ENCODE measurements around the gene RBM28. TPM values are rescaled to one million over a fixed set of nuclear protein-coding genes. Genes with fewer than 3 reads are reported as not detected.

Gene RBM28
- total and polyA plus RNA-seq, 2 of the 8 experiments (the other 6 are each of a cell fraction or from before 2014, with no cell fraction given), result 12.8 to 65.3 TPM

DNA sequence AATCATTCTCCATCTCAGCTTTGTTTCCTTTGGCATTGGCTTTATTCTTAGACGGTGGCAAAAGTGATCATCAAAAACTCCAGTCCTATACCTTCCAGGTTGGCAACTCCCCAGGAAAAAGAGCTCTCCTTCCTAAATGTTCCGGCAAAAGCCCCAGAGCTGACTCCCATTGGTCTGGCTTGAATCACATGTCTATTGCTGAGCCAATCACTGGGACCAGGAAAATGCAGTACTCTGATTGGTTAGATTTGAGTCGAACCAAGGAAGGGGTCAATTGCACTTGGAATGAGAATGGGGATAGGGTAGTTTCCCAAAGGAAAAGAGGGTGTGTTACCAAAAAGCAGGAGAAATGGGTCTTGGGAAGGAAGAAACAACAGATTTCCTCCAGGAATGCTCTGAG is 80.3 kb downstream of the RBM28 start:
- WGBS, 2 experiments (ENCODE audit: extremely low coverage in 1 of 2, insufficient coverage in 1 of 2, insufficient read length in 1 of 2, insufficient replicate concordance in 2 of 2, low coverage in 1 of 2, low lambda C conversion rate in 2 of 2, missing lambda C conversion rate in 1 of 2), result 83% methylated on average over 3 of the region's 3 CpGs; no CpG with 5 or more reads in 1 of the 2 experiments
- H2AK5ac ChIP-seq (ENCODE audit: low read depth, low read length), result no peak overlapping the region

More for the DNA sequence above, 80.3 kb downstream of the RBM28 start:
- Histone ChIP-seq H3K4me3 (ENCODE audit: extremely low read depth in 1 of 4, insufficient read depth in 2 of 4, low read depth in 3 of 4, low read length in 4 of 4) (0 out of 8 replicates have a peak overlapping the region, but pooled peaks of 1 of the 4 experiments have one; percentile 3), H3K9ac (replicated peaks in 1 of 4; ENCODE audit: extremely low read depth in 1 of 4, low read depth in 3 of 4, low read length in 3 of 4) (no peak overlapping the region), H2AFZ (ENCODE audit: low read length) (no peak overlapping the region), H3K14ac (ENCODE audit: insufficient read length) (no peak overlapping the region), H2BK12ac (ENCODE audit: low read depth, low read length) (no peak overlapping the region; the same call in 1 of the 2 replicates), H3K4me2 (ENCODE audit: insufficient read depth in 1 of 2, low read depth in 2 of 2, low read length in 2 of 2) (peak overlapping the region in 1 of 2 experiments; percentile 45; a peak in 2 of 4 replicates), H3K4ac (replicated peaks; ENCODE audit: insufficient read length, low read depth, low read length) (no peak overlapping the region), H3K4me1 (replicated peaks in 1 of 4; ENCODE audit: control insufficient read depth in 3 of 4, insufficient read depth in 4 of 4, low read length in 3 of 4) (peaks cover 14 to 37% (median 23%) of the 10 kb centered on the region in 4 experiments), H4K5ac (ENCODE audit: insufficient read length, low read depth, low read length) (no peak overlapping the region), H2BK15ac (ENCODE audit: low read length) (peak overlapping the region; percentile 63), H3K9me3 (ENCODE audit: insufficient read depth in 2 of 2, low read depth in 1 of 2, low read length in 1 of 2) (no peaks in the 10 kb centered on the region), H3K79me2 (ENCODE audit: control insufficient read depth in 1 of 2, insufficient read depth in 2 of 2, low read length in 2 of 2) (no peaks in the 10 kb centered on the region), H2BK20ac (ENCODE audit: low read length) (0 out of 2 replicates have a peak overlapping the region, but pooled peaks have one; percentile 61), H3K23me2 (ENCODE audit: low read depth, low read length) (no peaks in the 10 kb centered on the region; the same call in 1 of the 2 replicates), H2BK5ac (ENCODE audit: low read depth, low read length) (no peak overlapping the region), H3K36me3 (ENCODE audit: control insufficient read depth in 2 of 4, insufficient read depth in 4 of 4, low read length in 3 of 4) (no peaks in the 10 kb centered on the region), H3K27ac (ENCODE audit: low read depth, low read length) (no peak overlapping the region), H3K18ac (ENCODE audit: extremely low read depth, low read length) (no peak overlapping the region), H3K79me1 (ENCODE audit: low read depth, low read length) (no peaks in the 10 kb centered on the region; the same call in 1 of the 2 replicates), H4K8ac (ENCODE audit: extremely low read depth, insufficient read depth, low read length) (no peak overlapping the region), H3K23ac (ENCODE audit: insufficient read length) (no peak overlapping the region), H3K27me3 (replicated peaks in 1 of 4; ENCODE audit: control insufficient read depth in 3 of 4, extremely low read depth in 1 of 4, insufficient read depth in 3 of 4, low read length in 3 of 4) (peaks cover 0 to 3% (median 0%) of the 10 kb centered on the region in 4 experiments; a peak in 2 of 7 replicates), H3K56ac (replicated peaks; ENCODE audit: insufficient read length, low read depth, low read length) (no peak overlapping the region), H4K20me1 (replicated peaks in 1 of 2; ENCODE audit: control insufficient read depth in 1 of 2, insufficient read depth in 2 of 2, low read length in 2 of 2) (no peaks in the 10 kb centered on the region), H4K91ac (replicated peaks; ENCODE audit: insufficient read length, low read length) (no peak overlapping the region), H2BK120ac (replicated peaks; ENCODE audit: low read depth, low read length) (no peak overlapping the region)
- ChIA-PET CTCF (ENCODE audit: partially characterized antibody) (interaction anchor here (1.0 to 2.0 kb wide), 4 partner anchors 9 to 118 kb away, joined by 3 to 6 read pairs (median 4); no protein-coding TSS in a partner anchor), POLR2A (ENCODE audit: partially characterized antibody) (interaction anchor here (0.6 to 0.9 kb wide), 2 partner anchors 12 to 50 kb away, joined by 3 read pairs; no protein-coding TSS in a partner anchor)
- DNase-seq (ENCODE audit: low read depth in 1 of 2, low spot score in 2 of 2), result no peak
- peak; percentile 65 for FAIRE-seq
- 0 out of 2 replicates have a peak, but pooled peaks have one; percentile 36 for TF ChIP-seq USF2 (IDR thresholded peaks at IDR 0.05; ENCODE audit: low read length)
- TF ChIP-seq PHF8 (conservative IDR thresholded peaks at IDR 0.05; ENCODE audit: low read depth, low read length), result no peak
- TF ChIP-seq TAF1 (IDR thresholded peaks at IDR 0.05; ENCODE audit: low read depth, low read length), result no peak
- TF ChIP-seq RNF2 (IDR thresholded peaks at IDR 0.05; ENCODE audit: borderline replicate concordance, low read depth, low read length, missing control alignments, poor library complexity, severe bottlenecking), result no peak
- no peak for TF ChIP-seq CHD1 (IDR thresholded peaks at IDR 0.05; ENCODE audit: low read depth, low read length)
- TF ChIP-seq TCF12 (IDR thresholded peaks at IDR 0.05; ENCODE audit: low read depth, low read length), result no peak
